B cell (primary cell): ENCODE data around the gene TMEM140. TPM values are rescaled to one million over a fixed set of nuclear protein-coding genes. Genes with fewer than 3 reads are reported as not detected.

Source experiments
- ATAC-seq: fragments of 200-7000 bp; cut with Tn5 transposase; one replicate; pipeline ENCODE4 v1.10.0; 2021; ENCODE audit warnings: low read depth, mild to moderate bottlenecking, moderate number of reproducible peaks, moderate library complexity
- CTCF ChIA-PET: fragments of 350-600 bp; sonication (Branson Sonifier 250); formaldehyde crosslinking; loops from one replicate; lab custom pipeline; 2021; ENCODE audit warnings: antibody characterized with exemption, inconsistent platforms; lab: Charles Lee
- POLR2A ChIA-PET: fragments of 350-600 bp; sonication (Branson Sonifier 250); formaldehyde crosslinking; loops from one replicate; lab custom pipeline; 2021; ENCODE audit warnings: antibody characterized with exemption; lab: Charles Lee
- DNase-seq: peaks from one replicate; pipeline ENCODE4 v3.0.0; 2013
- H2AFZ ChIP-seq: 2 replicates; pipeline ENCODE4 v1.6.1; 2012; ENCODE audit warnings: mild to moderate bottlenecking, low read depth, low read length; ENCODE audit not compliant: insufficient read depth, poor library complexity, severe bottlenecking
- H3K27ac ChIP-seq, 2 donors: 1 replicate in 1 of 2; 2 replicates in 1 of 2; pipeline ENCODE4 v1.5.1; 2012 to 2013; ENCODE audit warnings: low read length in 2 of 2, mild to moderate bottlenecking in 2 of 2, moderate library complexity in 1 of 2
- H3K27me3 ChIP-seq, 4 experiments: fragments of 200-600 bp in 1 of 4; sonication (generic) in 1 of 4; replicated peaks in 1 of 4; 1 replicate in 2 of 4; 2 replicates in 2 of 4; pipeline versions ENCODE4 v1.6.1 to v1.7.0; 2013 to 2016; ENCODE audit warnings: low read length in 3 of 4, mild to moderate bottlenecking in 2 of 4, mixed read lengths in 1 of 4, moderate library complexity in 1 of 4; ENCODE audit not compliant: insufficient read depth in 4 of 4, control insufficient read depth in 3 of 4; ENCODE audit errors: control extremely low read depth in 1 of 4
- H3K36me3 ChIP-seq, 2 experiments: replicated peaks in 1 of 2; 1 replicate in 1 of 2; 2 replicates in 1 of 2; pipeline versions ENCODE4 v1.6.1 to v1.7.1; 2013; ENCODE audit warnings: low read length in 1 of 2; ENCODE audit not compliant: insufficient read depth in 2 of 2, control insufficient read depth in 1 of 2; ENCODE audit errors: control extremely low read depth in 1 of 2, extremely low read depth in 1 of 2
- H3K4me1 ChIP-seq, 2 donors: fragments of 200-600 bp in 1 of 2; sonication (generic) in 1 of 2; 1 replicate in 1 of 2; 2 replicates in 1 of 2; pipeline versions ENCODE4 v1.5.1 to v1.6.1; 2013 to 2017; ENCODE audit warnings: low read length in 2 of 2; ENCODE audit not compliant: control insufficient read depth in 2 of 2, insufficient read depth in 2 of 2
- H3K4me2 ChIP-seq: replicated peaks from 2 replicates; pipeline ENCODE3; 2012; ENCODE audit warnings: mild to moderate bottlenecking, low read depth, low read length; ENCODE audit not compliant: poor library complexity, severe bottlenecking
- H3K4me3 ChIP-seq, 5 experiments: fragments of 200-600 bp in 1 of 5; sonication (generic) in 1 of 5; 1 replicate in 3 of 5; 2 replicates in 2 of 5; pipeline versions ENCODE4 v1.5.1 to v1.7.0; 2011 to 2016; ENCODE audit warnings: low read length in 4 of 5, mild to moderate bottlenecking in 4 of 5, low read depth in 2 of 5, control low read depth in 1 of 5, moderate library complexity in 1 of 5; ENCODE audit not compliant: insufficient read depth in 1 of 5; ENCODE audit errors: control extremely low read depth in 1 of 5, extremely low read depth in 1 of 5
- H3K79me2 ChIP-seq: fragments of 200-600 bp; sonication (generic); one replicate; pipeline ENCODE4 v1.6.0; 2016; ENCODE audit warnings: low read length; ENCODE audit not compliant: control insufficient read depth, insufficient read depth
- H3K9ac ChIP-seq: fragments of 200-600 bp; sonication (generic); 2 replicates; pipeline ENCODE4 v1.6.1; 2017; ENCODE audit warnings: mild to moderate bottlenecking, low read length, moderate library complexity
- H3K9me3 ChIP-seq, 3 donors: one replicate each; pipeline versions ENCODE4 v1.6.1 to v1.7.1; 2013; ENCODE audit warnings: low read length in 2 of 3; ENCODE audit not compliant: control insufficient read depth in 2 of 3, insufficient read depth in 1 of 3; ENCODE audit errors: control extremely low read depth in 1 of 3
- H4K20me1 ChIP-seq: 2 replicates; pipeline ENCODE4 v1.6.0; 2012; ENCODE audit warnings: mild to moderate bottlenecking, low read length; ENCODE audit not compliant: insufficient read depth, control insufficient read depth, poor library complexity, severe bottlenecking
- H3K27ac Mint-ChIP-seq: one replicate; pipeline ENCODE4 v1.8.0; 2021; ENCODE audit warnings: mixed read lengths
- H3K27me3 Mint-ChIP-seq: one replicate; pipeline ENCODE4 v1.8.0; 2021; ENCODE audit warnings: mixed read lengths
- H3K4me1 Mint-ChIP-seq: one replicate; pipeline ENCODE4 v1.8.0; 2021; ENCODE audit warnings: mixed read lengths
- H3K4me3 Mint-ChIP-seq: one replicate; pipeline ENCODE4 v1.8.0; 2021; ENCODE audit warnings: mixed read lengths
- H3K9me3 Mint-ChIP-seq: one replicate; pipeline ENCODE4 v1.8.0; 2022; ENCODE audit warnings: mixed read lengths; ENCODE audit not compliant: insufficient read depth
- EZH2 ChIP-seq: IDR thresholded peaks from 2 replicates; pipeline ENCODE4 v1.6.1; 2012; ENCODE audit warnings: borderline replicate concordance, low read depth, mild to moderate bottlenecking, moderate library complexity, low read length; ENCODE audit not compliant: insufficient read depth, poor library complexity, severe bottlenecking
- WGBS: methylation state at CpG from one replicate; pipeline ENCODE4 v1.1.5; 2013; ENCODE audit warnings: missing lambda C conversion rate; ENCODE audit not compliant: insufficient coverage; 5-methylcytosine and 5-hydroxymethylcytosine counted together
- intact Hi-C: fragments of 100-400 bp; cut with micrococcal nuclease; formaldehyde crosslinking; loops from one replicate; pipeline ENCODE4 v1.10.0; 2022
- polyA plus RNA-seq: library from polyadenylated mRNA; depleted of rRNA; stranded (reverse); fragments of >200 nt; gene quantifications from 2 replicates; pipeline ENCODE4 v1.2.3, GENCODE V29; 2012
- total RNA-seq, 2 donors: library from RNA; stranded (reverse); fragments of 120-200 nt in 1 of 2; gene quantifications; 1 replicate in 1 of 2; 2 replicates in 1 of 2; pipeline versions ENCODE4 v1.2.3 to v1.2.4, GENCODE V29; 2013 to 2022
- TF ChIP-seq, protein P1 (sequence below): fragments of 200-600 bp; IDR thresholded peaks from one replicate; pipeline ENCODE4 v1.8.0; 2022; ENCODE audit warnings: antibody characterized with exemption, mild to moderate bottlenecking

TMEM140 gene
- total and polyA plus RNA-seq, 2 donors (not counting 1 experiment from before 2014, with no cell fraction given), result 3.8 to 79.1 TPM

DNA sequence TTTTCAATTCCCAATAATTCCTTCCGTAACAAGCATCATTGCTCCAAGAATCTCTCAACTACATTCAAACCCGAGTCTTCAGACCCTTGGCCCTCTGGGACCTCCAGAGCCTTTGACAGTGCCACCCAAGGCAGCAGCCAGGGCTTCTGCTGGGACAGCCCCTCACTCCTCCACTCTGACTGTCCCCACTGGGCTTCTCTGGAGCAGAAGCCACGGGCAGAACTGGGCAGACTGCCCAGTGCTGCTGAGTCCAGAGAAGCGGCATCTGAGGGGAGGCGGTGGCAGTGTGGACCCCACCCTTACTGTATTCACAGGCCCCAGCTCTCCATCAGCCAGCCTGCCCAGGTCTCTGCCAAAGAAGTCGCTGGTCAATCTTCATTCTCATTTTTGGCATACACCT lies 13.8 kb downstream of the TMEM140 start:
- no peak overlapping the region for H2AFZ ChIP-seq
- POLR2A ChIA-PET, result interaction anchor here (0.9 to 2.9 kb wide), 4 partner anchors 8 to 394 kb away, joined by 4 to 22 read pairs (median 10); partner anchors contain the start of genes CYREN and TMEM140
- 85% methylated on average over 6 of the region's 6 CpGs for WGBS
- CTCF ChIA-PET, result interaction anchor here (0.8 to 4.9 kb wide), 5 partner anchors 9 to 529 kb away, joined by 3 to 47 read pairs (median 29); partner anchors contain the start of genes AGBL3, CYREN and TMEM140
- ATAC-seq (no peak), DNase-seq (no peak)
- no peaks in the 10 kb centered on the region for H3K27me3 Mint-ChIP-seq
- H3K4me2 ChIP-seq, result no peak overlapping the region
- H3K4me1 ChIP-seq, result peaks cover 26 to 32% of the 10 kb centered on the region in 2 donors
- no peak overlapping the region for H3K9ac ChIP-seq
- H3K9me3 ChIP-seq, result peaks cover 0 to 12% (median 2%) of the 10 kb centered on the region in 3 donors
- peak overlapping the region in 1 of 2 donors; percentile 59 for H3K27ac ChIP-seq
- no peaks in the 10 kb centered on the region for H3K27me3 ChIP-seq
- peaks cover 2% of the 10 kb centered on the region for H3K9me3 Mint-ChIP-seq
- H3K4me3 ChIP-seq, result no peak overlapping the region
- peaks cover 26% of the 10 kb centered on the region for H4K20me1 ChIP-seq
- TF ChIP-seq EZH2, result no peak
- TF ChIP-seq, protein P1, sequence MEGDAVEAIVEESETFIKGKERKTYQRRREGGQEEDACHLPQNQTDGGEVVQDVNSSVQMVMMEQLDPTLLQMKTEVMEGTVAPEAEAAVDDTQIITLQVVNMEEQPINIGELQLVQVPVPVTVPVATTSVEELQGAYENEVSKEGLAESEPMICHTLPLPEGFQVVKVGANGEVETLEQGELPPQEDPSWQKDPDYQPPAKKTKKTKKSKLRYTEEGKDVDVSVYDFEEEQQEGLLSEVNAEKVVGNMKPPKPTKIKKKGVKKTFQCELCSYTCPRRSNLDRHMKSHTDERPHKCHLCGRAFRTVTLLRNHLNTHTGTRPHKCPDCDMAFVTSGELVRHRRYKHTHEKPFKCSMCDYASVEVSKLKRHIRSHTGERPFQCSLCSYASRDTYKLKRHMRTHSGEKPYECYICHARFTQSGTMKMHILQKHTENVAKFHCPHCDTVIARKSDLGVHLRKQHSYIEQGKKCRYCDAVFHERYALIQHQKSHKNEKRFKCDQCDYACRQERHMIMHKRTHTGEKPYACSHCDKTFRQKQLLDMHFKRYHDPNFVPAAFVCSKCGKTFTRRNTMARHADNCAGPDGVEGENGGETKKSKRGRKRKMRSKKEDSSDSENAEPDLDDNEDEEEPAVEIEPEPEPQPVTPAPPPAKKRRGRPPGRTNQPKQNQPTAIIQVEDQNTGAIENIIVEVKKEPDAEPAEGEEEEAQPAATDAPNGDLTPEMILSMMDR, result no peak
- peaks cover 52% of the 10 kb centered on the region for H3K79me2 ChIP-seq
- H3K27ac Mint-ChIP-seq, result peak overlapping the region; percentile 92
- intact Hi-C loops, result loop anchor here (1.0 kb wide), 2 partner anchors 9 to 13 kb away; partner anchors contain the start of genes CYREN and TMEM140
- H3K4me3 Mint-ChIP-seq, result peak overlapping the region; percentile 78
- H3K4me1 Mint-ChIP-seq, result peaks cover 58% of the 10 kb centered on the region
- peaks cover 0 to 44% of the 10 kb centered on the region in 2 experiments for H3K36me3 ChIP-seq

DNA sequence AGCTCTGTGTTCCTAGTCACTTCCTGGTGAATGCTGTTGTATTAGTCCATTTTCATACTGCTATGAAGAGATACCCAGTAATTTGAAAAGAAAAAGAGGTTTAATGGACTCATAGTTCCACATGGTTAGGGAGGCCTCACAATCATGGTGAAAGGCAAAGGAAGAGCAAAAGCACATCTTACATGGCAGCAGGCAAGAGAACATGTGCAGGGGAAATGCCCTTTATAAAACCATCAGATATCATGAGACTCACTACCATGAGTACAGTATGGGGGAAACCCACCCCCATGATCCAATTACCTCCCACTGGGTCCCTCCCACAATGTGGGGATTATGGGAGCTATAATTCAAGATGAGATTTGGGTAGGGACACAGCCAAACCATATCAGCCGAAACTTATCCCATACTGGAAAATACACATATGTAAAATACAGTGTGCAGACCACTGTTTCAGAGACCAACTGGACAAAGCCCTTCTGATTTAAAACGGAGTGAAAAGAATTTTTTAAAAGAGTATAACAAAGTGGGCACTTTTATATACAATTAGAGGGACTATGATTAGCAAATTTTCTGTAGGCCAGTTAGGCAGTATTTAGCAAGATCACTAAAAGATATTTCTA lies 14.6 kb downstream of the TMEM140 start:
- peak overlapping the region; percentile 26 for H3K27ac Mint-ChIP-seq
- ATAC-seq (no peak), DNase-seq (no peak)
- H3K36me3 ChIP-seq, result peaks cover 0 to 48% of the 10 kb centered on the region in 2 experiments
- H3K4me1 Mint-ChIP-seq, result peaks cover 62% of the 10 kb centered on the region
- intact Hi-C loops, result no loop called here
- peaks cover 0 to 8% (median 0%) of the 10 kb centered on the region in 3 donors for H3K9me3 ChIP-seq
- H3K27ac ChIP-seq, result peak overlapping the region in 1 of 2 donors; percentile 59
- peaks cover 26 to 35% of the 10 kb centered on the region in 2 donors for H3K4me1 ChIP-seq
- H3K4me3 Mint-ChIP-seq, result no peak overlapping the region
- no peak overlapping the region for H3K4me3 ChIP-seq
- no peaks in the 10 kb centered on the region for H3K27me3 ChIP-seq
- peaks cover 2% of the 10 kb centered on the region for H3K9me3 Mint-ChIP-seq
- peaks cover 44% of the 10 kb centered on the region for H3K79me2 ChIP-seq
- peaks cover 18% of the 10 kb centered on the region for H4K20me1 ChIP-seq
- H3K27me3 Mint-ChIP-seq, result no peaks in the 10 kb centered on the region
- POLR2A ChIA-PET, result interaction anchor here (0.9 to 2.9 kb wide), 3 partner anchors 11 to 395 kb away, joined by 4 to 13 read pairs (median 7); partner anchors contain the start of gene TMEM140
- no peak overlapping the region for H3K4me2 ChIP-seq
- no peak overlapping the region for H3K9ac ChIP-seq
- CTCF ChIA-PET, result interaction anchor here (1.4 to 4.3 kb wide), 4 partner anchors 8 to 176 kb away, joined by 4 to 47 read pairs (median 16); partner anchors contain the start of genes AGBL3, CYREN and TMEM140
- H2AFZ ChIP-seq, result no peak overlapping the region
- 100% methylated on average over 1 of the region's 2 CpGs for WGBS
- TF ChIP-seq EZH2, result no peak
- TF ChIP-seq, protein P1, result no peak
